HepG2 (cell line): ENCODE results near the gene ITPRIP. TPM values are rescaled to one million over a fixed set of nuclear protein-coding genes. Genes with fewer than 3 reads are reported as not detected.

ENCODE experiments used
- ASH2L ChIP-seq: fragments of 300-600, 200-600 bp; sonication (generic); IDR thresholded peaks from 2 replicates; pipeline ENCODE4 v1.7.0; 2017; ENCODE audit warnings: low read depth, mild to moderate bottlenecking, moderate library complexity, mixed read lengths, low read length; ENCODE audit not compliant: insufficient read length
- ATF7-NPFF ChIP-seq: sonication (generic); formaldehyde crosslinking; IDR thresholded peaks from 2 replicates; pipeline ENCODE4 v1.8.1; 2023; ENCODE audit warnings: mild to moderate bottlenecking, low read depth, missing genetic modification reagents, moderate library complexity
- CENPT ChIP-seq: sonication (generic); formaldehyde crosslinking; IDR thresholded peaks from 2 replicates; pipeline ENCODE4 v1.8.0; 2022; ENCODE audit warnings: low read depth, mild to moderate bottlenecking, moderate library complexity, missing genetic modification reagents
- GATA4 ChIP-seq: sonication (generic); IDR thresholded peaks from 2 replicates; pipeline ENCODE4 v1.6.1; 2016; ENCODE audit warnings: antibody characterized with exemption, low read depth, borderline replicate concordance
- IRF2 ChIP-seq: IDR thresholded peaks from 2 replicates; pipeline ENCODE4 v1.6.1; 2018; ENCODE audit warnings: missing genetic modification reagents, missing compliant biosample characterization
- KDM1A ChIP-seq: IDR thresholded peaks from 2 replicates; pipeline ENCODE4 v1.6.1; 2016; ENCODE audit warnings: missing compliant biosample characterization
- LRRFIP1 ChIP-seq: sonication (generic); formaldehyde crosslinking; conservative IDR thresholded peaks from 2 replicates; pipeline ENCODE4 v1.4.0; 2020; ENCODE audit warnings: missing genetic modification reagents
- NR3C1 ChIP-seq: sonication (generic); formaldehyde crosslinking; IDR thresholded peaks from 2 replicates; pipeline ENCODE4 v1.4.0; 2020; ENCODE audit warnings: missing genetic modification reagents
- PAXIP1 ChIP-seq: sonication (generic); formaldehyde crosslinking; conservative IDR thresholded peaks from 2 replicates; pipeline ENCODE4 v1.4.0; 2020; ENCODE audit warnings: mild to moderate bottlenecking, missing genetic modification reagents, moderate library complexity
- PCBP1 ChIP-seq: fragments of 200-400 bp; formaldehyde crosslinking; IDR thresholded peaks from 2 replicates; pipeline ENCODE4 v1.6.1; 2017; ENCODE audit warnings: mild to moderate bottlenecking, low read depth, low read length, borderline replicate concordance
- SIX1 ChIP-seq: sonication (generic); formaldehyde crosslinking; IDR thresholded peaks from 2 replicates; pipeline ENCODE4 v1.4.0; 2020; ENCODE audit warnings: missing genetic modification reagents, borderline replicate concordance
- TERF1 ChIP-seq: sonication (generic); formaldehyde crosslinking; IDR thresholded peaks from 2 replicates; pipeline ENCODE4 v1.8.0; 2022; ENCODE audit warnings: mild to moderate bottlenecking, missing genetic modification reagents, moderate library complexity
- USF2 ChIP-seq, 2 experiments: sonication (generic) in 1 of 2; formaldehyde crosslinking in 1 of 2; IDR thresholded peaks; 2 replicates each; pipeline versions ENCODE4 v1.5.1 to v1.6.1; 2011 to 2020; ENCODE audit warnings: borderline replicate concordance in 1 of 2, low read depth in 1 of 2, low read length in 1 of 2, mild to moderate bottlenecking in 1 of 2, missing genetic modification reagents in 1 of 2, moderate library complexity in 1 of 2
- ZBTB21 ChIP-seq: sonication (generic); formaldehyde crosslinking; IDR thresholded peaks from 2 replicates; pipeline ENCODE4 v1.4.0; 2020; ENCODE audit warnings: missing genetic modification reagents
- ZFP36L2 ChIP-seq: sonication (generic); formaldehyde crosslinking; IDR thresholded peaks from 2 replicates; pipeline ENCODE4 v1.4.0; 2020; ENCODE audit warnings: missing genetic modification reagents
- ZNF124 ChIP-seq: sonication (generic); formaldehyde crosslinking; IDR thresholded peaks from 2 replicates; pipeline ENCODE4 v1.4.0; 2020; ENCODE audit warnings: missing genetic modification reagents
- ZNF282 ChIP-seq: fragments of 450-650 bp; IDR thresholded peaks from 2 replicates; pipeline ENCODE4 v1.6.1; 2018; ENCODE audit not compliant: partially characterized antibody
- ZNF543 ChIP-seq: sonication (generic); formaldehyde crosslinking; IDR thresholded peaks from 2 replicates; pipeline ENCODE4 v1.4.0; 2020; ENCODE audit warnings: mild to moderate bottlenecking, missing genetic modification reagents
- ZNF672 ChIP-seq: sonication (generic); formaldehyde crosslinking; IDR thresholded peaks from 2 replicates; pipeline ENCODE4 v1.8.1; 2022; ENCODE audit warnings: missing genetic modification reagents
- polyA plus RNA-seq, 8 experiments: library from polyadenylated mRNA; depleted of rRNA in 3 of 8; stranded (reverse) in 7 of 8; unstranded in 1 of 8; fragments of >200 nt; fragmentation: Illumina TruSeq in 4 of 8; extraction: Trizol in 4 of 8; gene quantifications; 2 replicates each; pipeline versions ENCODE4 v1.2.1 to v1.2.3, GENCODE V29; 2011 to 2016; ENCODE audit warnings: low read depth in 4 of 8, missing spikeins in 1 of 8, mixed read lengths in 1 of 8; ENCODE audit not compliant: insufficient read depth in 1 of 8
- total RNA-seq, 5 experiments: library from RNA; depleted of rRNA; stranded (reverse); fragments of >200 nt; fragmentation: Illumina TruSeq; extraction: Trizol; gene quantifications; 2 replicates each; pipeline ENCODE4 v1.2.3, GENCODE V29; 2016; ENCODE audit warnings: low read depth in 1 of 5

The ITPRIP gene
- total and polyA plus RNA-seq, 2 of the 13 experiments (the other 11 are each of a cell fraction or from before 2014, with no cell fraction given) = 1.00 to 2.8 TPM

- no peak for TF ChIP-seq TERF1 (CRISPR knock-in tag)
- TF ChIP-seq ZNF543 = no peak
- TF ChIP-seq ZNF672 (CRISPR knock-in tag) = no peak
- no peak for TF ChIP-seq LRRFIP1
- TF ChIP-seq ASH2L = no peak
- no peak for TF ChIP-seq ZNF124 (CRISPR knock-in tag)
- 0 out of 2 replicates have a peak, but pooled peaks have one; percentile 47 for TF ChIP-seq PCBP1
- peak; percentile 46; the same call in 1 of the 2 replicates for TF ChIP-seq ATF7-NPFF
- no peak for TF ChIP-seq ZBTB21 (CRISPR knock-in tag)
- no peak for TF ChIP-seq ZNF282
- no peak for TF ChIP-seq SIX1 (CRISPR knock-in tag)
- TF ChIP-seq IRF2 (CRISPR knock-in tag) = peak; percentile 32; the same call in 1 of the 2 replicates
- no peak for TF ChIP-seq USF2 (IDR thresholded peaks at IDR 0.05; ENCODE audit: low read depth, low read length)
- TF ChIP-seq USF2 (CRISPR knock-in tag; IDR thresholded peaks at IDR 0.05; ENCODE audit: borderline replicate concordance) = no peak
- peak; percentile 30; the same call in 1 of the 2 replicates for TF ChIP-seq PAXIP1 (CRISPR knock-in tag)
- no peak for TF ChIP-seq ZFP36L2
- no peak for TF ChIP-seq NR3C1 (CRISPR knock-in tag)
- TF ChIP-seq GATA4 = no peak
- TF ChIP-seq CENPT (CRISPR knock-in tag) = no peak
- no peak for TF ChIP-seq KDM1A (CRISPR knock-in tag)
Measured at GRCh38 chr10:104274762-104275721, 63.2 kb downstream of the ITPRIP start (continued).
